ENCODE results near the gene GRID2.

DNA sequence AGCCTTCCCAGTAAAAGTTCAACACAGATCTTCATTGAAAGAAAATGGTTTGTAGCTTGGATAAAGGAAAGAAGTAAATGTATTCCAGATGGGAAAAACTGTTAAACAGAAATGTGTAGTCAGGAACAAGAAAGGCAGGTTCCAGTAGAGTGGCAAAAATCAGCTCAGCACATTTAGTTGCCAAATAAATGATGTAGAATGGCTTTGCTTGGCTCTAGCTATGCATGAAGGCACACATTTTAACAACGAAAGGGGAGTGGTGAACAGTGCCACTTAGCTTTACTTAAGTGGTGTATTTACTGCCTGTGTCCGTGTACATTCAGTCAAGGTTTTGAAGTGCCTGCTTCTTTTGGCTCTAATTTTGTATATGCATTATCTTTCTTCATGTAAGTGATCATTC lies 880.3 kb downstream of the GRID2 start:
- TF ChIP-seq, protein P1, sequence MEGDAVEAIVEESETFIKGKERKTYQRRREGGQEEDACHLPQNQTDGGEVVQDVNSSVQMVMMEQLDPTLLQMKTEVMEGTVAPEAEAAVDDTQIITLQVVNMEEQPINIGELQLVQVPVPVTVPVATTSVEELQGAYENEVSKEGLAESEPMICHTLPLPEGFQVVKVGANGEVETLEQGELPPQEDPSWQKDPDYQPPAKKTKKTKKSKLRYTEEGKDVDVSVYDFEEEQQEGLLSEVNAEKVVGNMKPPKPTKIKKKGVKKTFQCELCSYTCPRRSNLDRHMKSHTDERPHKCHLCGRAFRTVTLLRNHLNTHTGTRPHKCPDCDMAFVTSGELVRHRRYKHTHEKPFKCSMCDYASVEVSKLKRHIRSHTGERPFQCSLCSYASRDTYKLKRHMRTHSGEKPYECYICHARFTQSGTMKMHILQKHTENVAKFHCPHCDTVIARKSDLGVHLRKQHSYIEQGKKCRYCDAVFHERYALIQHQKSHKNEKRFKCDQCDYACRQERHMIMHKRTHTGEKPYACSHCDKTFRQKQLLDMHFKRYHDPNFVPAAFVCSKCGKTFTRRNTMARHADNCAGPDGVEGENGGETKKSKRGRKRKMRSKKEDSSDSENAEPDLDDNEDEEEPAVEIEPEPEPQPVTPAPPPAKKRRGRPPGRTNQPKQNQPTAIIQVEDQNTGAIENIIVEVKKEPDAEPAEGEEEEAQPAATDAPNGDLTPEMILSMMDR (IDR thresholded peaks at IDR 0.05) = no peak
- no peak for TF ChIP-seq POLR2A (IDR thresholded peaks at IDR 0.05)
